Measurements from ENCODE around the gene TRMT2A.

DNA sequence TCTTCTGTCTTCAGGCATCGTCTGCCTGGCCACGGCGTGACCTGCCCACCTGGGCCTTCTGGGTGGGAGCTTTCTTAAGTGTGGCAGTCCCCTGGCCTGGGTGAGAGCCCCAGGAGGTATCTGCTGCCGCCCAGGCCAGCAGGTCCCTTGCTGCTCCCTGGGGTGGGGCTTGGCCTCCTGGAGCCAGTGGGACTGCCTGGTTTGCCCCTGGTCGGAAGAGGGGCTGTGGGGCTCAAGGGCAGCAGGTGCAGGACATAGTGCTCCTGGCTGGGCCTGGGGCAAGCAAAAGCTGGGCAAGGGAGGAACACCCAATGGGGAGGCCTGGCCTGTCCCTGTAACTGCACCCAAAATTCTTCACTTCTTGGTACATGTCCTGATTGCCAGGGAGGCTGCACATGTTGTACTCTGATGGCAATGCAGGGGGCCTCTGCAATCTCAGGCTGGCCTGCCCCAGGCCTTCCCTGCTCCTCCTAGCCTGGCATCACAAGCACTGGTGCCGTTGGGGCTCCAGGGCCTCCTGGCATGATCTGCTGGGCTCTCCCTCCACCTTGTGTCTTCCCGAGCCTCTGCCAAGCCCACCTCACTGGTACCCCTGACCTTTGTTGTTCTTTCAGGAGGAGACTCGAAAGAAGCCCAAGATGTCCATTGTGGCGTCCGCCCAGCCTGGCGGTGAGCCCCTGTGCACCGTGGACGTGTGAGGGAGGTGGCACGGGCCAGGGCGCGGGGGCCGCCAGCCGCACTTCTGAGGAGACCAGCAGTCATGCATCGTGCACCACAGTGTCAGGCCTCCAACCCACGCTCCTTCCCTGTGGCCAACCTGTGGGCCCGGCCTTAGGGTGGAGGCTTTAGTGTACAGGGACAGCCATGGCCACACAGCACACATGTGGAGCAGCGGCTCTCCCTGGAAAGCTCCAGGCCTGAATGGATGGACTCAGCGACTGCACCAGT lies 7.3 kb downstream of the TRMT2A start:
- TF ChIP-seq, protein P1, sequence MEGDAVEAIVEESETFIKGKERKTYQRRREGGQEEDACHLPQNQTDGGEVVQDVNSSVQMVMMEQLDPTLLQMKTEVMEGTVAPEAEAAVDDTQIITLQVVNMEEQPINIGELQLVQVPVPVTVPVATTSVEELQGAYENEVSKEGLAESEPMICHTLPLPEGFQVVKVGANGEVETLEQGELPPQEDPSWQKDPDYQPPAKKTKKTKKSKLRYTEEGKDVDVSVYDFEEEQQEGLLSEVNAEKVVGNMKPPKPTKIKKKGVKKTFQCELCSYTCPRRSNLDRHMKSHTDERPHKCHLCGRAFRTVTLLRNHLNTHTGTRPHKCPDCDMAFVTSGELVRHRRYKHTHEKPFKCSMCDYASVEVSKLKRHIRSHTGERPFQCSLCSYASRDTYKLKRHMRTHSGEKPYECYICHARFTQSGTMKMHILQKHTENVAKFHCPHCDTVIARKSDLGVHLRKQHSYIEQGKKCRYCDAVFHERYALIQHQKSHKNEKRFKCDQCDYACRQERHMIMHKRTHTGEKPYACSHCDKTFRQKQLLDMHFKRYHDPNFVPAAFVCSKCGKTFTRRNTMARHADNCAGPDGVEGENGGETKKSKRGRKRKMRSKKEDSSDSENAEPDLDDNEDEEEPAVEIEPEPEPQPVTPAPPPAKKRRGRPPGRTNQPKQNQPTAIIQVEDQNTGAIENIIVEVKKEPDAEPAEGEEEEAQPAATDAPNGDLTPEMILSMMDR (IDR thresholded peaks at IDR 0.05), result no peak
- TF ChIP-seq, protein P2, sequence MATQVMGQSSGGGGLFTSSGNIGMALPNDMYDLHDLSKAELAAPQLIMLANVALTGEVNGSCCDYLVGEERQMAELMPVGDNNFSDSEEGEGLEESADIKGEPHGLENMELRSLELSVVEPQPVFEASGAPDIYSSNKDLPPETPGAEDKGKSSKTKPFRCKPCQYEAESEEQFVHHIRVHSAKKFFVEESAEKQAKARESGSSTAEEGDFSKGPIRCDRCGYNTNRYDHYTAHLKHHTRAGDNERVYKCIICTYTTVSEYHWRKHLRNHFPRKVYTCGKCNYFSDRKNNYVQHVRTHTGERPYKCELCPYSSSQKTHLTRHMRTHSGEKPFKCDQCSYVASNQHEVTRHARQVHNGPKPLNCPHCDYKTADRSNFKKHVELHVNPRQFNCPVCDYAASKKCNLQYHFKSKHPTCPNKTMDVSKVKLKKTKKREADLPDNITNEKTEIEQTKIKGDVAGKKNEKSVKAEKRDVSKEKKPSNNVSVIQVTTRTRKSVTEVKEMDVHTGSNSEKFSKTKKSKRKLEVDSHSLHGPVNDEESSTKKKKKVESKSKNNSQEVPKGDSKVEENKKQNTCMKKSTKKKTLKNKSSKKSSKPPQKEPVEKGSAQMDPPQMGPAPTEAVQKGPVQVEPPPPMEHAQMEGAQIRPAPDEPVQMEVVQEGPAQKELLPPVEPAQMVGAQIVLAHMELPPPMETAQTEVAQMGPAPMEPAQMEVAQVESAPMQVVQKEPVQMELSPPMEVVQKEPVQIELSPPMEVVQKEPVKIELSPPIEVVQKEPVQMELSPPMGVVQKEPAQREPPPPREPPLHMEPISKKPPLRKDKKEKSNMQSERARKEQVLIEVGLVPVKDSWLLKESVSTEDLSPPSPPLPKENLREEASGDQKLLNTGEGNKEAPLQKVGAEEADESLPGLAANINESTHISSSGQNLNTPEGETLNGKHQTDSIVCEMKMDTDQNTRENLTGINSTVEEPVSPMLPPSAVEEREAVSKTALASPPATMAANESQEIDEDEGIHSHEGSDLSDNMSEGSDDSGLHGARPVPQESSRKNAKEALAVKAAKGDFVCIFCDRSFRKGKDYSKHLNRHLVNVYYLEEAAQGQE (IDR thresholded peaks at IDR 0.05; ENCODE audit: insufficient read depth in 1 of 2, low read depth in 2 of 2, low read length in 1 of 2), result no peak
- peak; percentile 11 for TF ChIP-seq POLR2AphosphoS5 (IDR thresholded peaks at IDR 0.05; ENCODE audit: low read depth, low read length)
- TF ChIP-seq SIN3A (IDR thresholded peaks at IDR 0.05; ENCODE audit: borderline replicate concordance, insufficient read depth, low read depth, low read length), result no peak
- no peak for TF ChIP-seq TCF7L2 (IDR thresholded peaks at IDR 0.05; ENCODE audit: low read depth, low read length)

Measured in Panc1 (cell line).